RPMI8226 (cell line): ENCODE data around the gene ATP6V0D1.

ENCODE experiments used
- DNase-seq: peaks from one replicate; pipeline ENCODE4 v3.0.0-alpha.2; 2015

The ATP6V0D1 gene

DNA sequence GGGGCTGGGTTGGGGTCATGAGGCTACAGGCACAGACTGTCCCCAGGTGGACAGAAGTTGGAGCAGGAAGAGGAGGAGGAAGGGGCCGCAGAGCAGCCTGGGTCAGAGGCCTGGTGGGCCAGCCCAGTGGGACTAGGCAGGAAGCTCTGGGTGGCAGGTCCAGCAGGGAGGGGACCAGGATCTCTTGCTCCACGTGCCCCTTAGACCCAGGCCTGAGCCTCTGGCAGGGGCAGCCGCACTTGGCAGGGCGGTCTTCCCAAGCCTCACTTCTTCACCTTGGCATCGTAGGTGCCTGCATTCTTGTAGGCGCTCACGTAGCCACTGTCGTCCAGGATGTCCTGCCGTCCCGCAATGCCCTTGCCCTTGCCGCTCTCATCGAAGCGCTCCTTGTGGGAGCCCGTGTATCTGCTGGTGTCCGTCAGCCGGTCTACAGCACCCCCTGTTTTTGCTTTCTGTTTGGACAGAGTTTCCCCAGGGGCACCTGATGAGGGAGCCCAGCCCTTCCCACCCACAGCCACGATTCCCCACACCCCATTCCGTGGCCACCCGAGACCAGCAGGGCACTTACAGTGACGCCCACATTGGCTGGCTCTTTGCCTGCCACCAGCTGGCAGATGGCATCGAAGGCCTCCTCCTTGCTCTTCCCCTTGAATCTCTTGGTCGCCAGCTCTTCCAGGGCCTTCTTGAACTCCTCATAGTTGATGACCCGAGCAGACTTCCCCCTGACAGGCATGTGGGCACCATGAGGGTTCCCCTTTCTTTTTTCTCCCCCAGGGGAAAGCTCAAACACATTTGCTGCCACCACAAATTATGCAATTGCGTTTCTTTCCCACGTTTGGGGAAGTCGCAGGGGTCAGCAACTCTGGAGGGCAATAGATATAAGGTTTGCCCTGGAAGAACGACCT is 90.8 kb downstream of the ATP6V0D1 start:
- DNase-seq = no peak

DNA sequence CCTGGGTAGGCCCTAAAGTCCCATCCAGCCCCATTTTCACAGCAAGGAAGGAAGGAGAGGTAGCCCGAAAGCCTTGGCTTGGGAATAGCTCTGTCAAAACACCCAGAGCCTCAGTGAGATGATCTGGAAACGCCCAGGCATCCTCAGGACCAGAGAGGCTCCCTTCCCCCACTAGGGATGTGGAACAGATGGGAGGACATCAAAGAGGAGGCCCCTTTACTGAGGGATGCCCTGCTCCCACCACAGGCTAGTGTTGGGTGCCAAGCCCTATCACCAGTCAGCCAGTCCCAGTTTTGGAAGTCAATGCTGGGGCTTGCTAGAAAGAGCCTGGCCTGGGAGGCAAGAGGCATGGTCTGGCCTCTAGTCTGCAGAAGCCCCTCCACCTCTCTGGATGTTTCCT is 92.4 kb downstream of the ATP6V0D1 start:
- DNase-seq = no peak

DNA sequence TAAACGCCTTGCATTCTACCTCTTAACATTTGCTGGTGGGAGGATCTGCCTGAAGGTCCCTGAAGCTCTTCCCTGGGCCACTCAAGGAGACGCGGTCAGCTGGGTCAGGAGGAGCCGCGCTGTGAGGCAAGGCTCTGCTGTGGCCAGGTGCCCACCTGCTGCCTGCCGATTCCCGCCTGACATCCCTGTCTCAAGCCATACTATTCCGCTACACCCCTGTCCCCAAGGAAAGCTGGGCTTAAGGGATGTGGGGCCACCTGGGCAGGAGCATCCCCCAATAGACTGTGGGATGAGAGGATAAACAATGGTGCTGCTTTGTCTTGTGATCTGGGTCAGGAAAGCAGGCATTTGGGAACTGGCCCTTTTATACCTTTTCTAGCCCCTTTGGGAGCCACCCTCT is 92.8 kb downstream of the ATP6V0D1 start:
- DNase-seq = no peak
